Choroid plexus epithelial cell (primary cell): ENCODE results near the gene LY6G6D.
A peak's percentile ranks its signal among the peaks of the same experiment; 100 is the strongest.
"Not testable (repeated sequence)": the region's sequence is repeated elsewhere in the genome, so short reads cannot be mapped to it uniquely, and the experiment has no call there.

Experiments used
- DNase-seq: peaks from one replicate; pipeline ENCODE4 v3.0.0-alpha.2; 2010; ENCODE audit warnings: low read depth
- H3K4me3 ChIP-seq: 2 replicates; pipeline ENCODE4 v1.5.1; 2011; ENCODE audit warnings: low read depth, mild to moderate bottlenecking, control low read depth, low read length, moderate library complexity
- TF ChIP-seq, protein P1 (sequence below): conservative IDR thresholded peaks from 2 replicates; pipeline ENCODE4 v1.5.1; 2011; ENCODE audit warnings: low read depth, mild to moderate bottlenecking, control low read depth, inconsistent platforms, low read length, moderate library complexity

The LY6G6D gene

DNA sequence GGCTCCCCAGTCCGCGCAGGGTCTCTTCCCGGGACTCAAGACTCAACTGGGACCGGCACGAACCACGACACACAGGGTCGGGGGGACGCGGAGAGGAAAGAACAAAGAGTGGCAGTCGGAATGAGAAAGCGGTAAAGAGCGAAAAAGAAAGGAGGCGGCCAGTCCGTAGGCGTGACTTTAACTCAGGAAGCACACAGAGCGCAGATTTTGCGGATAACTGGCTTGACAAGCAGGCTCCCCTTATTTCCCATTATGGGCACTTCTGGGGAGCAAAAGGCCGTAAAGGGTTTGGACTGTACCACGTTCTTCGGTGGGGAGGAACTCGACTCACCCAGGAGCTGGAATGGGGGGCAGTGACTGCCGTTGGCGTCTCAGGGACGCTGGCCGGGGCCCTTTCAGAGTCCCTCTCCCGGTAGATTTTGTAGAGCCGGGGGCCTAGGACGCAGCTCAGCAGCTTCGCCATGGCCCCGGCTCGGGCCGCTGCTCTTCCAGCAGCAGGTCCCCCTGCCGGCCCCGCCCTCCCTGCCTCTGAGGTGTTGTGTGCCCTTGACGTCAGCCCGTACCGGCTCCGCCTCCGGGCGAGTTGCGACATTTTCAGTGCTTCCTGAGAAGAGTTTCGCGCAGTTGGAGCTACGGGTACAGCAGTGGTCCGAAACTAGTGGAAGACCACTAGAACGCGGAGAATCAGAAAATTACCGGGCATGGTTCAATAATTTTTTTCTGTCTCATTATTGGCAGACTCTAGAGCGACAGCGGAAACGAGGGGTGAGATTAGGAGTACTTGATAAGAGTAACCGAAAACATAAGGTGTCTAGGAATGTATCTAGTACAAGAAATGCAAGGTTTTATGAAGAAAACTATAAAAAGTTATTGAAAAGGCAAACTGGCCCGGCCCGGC, 12.1 kb upstream of the LY6G6D start, which contains the start of gene ABHD16A:
ABHD16A (minus strand) TSS at position 506 of the 898 bp plus-strand sequence; CDS start at position 463, 43 bp downstream.
- DNase-seq = peak; percentile 99
- H3K4me3 ChIP-seq = peak within 1 kb of the TSS; percentile 78

GRCh38 chr6:31705931-31706330, 9.2 kb upstream of the LY6G6D start:
- TF ChIP-seq, protein P1, sequence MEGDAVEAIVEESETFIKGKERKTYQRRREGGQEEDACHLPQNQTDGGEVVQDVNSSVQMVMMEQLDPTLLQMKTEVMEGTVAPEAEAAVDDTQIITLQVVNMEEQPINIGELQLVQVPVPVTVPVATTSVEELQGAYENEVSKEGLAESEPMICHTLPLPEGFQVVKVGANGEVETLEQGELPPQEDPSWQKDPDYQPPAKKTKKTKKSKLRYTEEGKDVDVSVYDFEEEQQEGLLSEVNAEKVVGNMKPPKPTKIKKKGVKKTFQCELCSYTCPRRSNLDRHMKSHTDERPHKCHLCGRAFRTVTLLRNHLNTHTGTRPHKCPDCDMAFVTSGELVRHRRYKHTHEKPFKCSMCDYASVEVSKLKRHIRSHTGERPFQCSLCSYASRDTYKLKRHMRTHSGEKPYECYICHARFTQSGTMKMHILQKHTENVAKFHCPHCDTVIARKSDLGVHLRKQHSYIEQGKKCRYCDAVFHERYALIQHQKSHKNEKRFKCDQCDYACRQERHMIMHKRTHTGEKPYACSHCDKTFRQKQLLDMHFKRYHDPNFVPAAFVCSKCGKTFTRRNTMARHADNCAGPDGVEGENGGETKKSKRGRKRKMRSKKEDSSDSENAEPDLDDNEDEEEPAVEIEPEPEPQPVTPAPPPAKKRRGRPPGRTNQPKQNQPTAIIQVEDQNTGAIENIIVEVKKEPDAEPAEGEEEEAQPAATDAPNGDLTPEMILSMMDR = no peak
- DNase-seq = no peak
- H3K4me3 ChIP-seq = no peak overlapping the region

More for the DNA sequence above, 12.1 kb upstream of the LY6G6D start, which contains the start of gene ABHD16A:
- TF ChIP-seq, protein P1 = no peak

DNA sequence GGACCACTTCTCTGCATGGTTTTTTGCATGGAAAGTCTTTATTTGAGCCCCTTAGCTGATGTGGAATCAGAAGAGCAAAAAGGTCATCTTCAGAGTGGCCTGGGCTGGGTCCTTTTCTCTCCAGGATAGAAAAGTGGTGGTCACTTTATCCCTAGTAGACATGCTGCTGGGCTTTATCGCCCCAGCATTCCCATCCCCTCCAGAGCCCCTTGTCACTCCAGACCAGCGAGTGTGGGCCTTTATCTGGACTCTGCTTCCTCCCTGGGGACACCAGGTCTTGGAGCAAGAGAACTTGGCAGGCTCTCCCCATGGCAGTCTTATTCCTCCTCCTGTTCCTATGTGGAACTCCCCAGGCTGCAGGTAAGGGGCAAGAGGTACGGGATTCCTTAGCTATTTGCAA, 8.5 kb upstream of the LY6G6D start, which contains the start of gene LY6G6F:
LY6G6F (plus strand) TSS at position 268 of the 400 bp plus-strand sequence; CDS start at position 309, 41 bp downstream.
- DNase-seq = no peak
- TF ChIP-seq, protein P1 = no peak
- no peak within 1 kb of the TSS for H3K4me3 ChIP-seq

- no peak for DNase-seq
- TF ChIP-seq, protein P1 = no peak
- no peak overlapping the region for H3K4me3 ChIP-seq
Observed at GRCh38 chr6:31707701-31708100, 7.4 kb upstream of the LY6G6D start.

DNA sequence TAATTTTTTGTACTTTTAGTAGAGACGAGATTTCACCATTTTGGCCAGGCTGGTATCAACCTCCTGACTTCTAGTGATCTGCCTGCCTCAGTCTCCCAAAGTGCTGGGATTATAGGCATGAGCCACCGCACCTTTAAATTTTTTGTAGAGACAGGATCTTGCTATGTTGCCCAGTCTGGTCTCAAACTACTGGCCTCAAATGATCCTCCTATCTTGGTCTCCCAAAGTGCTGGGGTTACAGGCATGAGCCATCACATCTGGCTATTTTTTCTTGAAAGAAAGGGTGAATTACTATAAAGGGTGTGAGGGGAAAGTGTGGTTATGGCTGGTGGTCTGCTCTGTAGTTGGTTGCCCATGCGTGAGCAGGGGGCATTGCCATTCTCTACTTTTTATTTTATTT, 6.9 kb upstream of the LY6G6D start:
- DNase-seq = no peak
- H3K4me3 ChIP-seq = no peak overlapping the region
- TF ChIP-seq, protein P1 = no peak

DNA sequence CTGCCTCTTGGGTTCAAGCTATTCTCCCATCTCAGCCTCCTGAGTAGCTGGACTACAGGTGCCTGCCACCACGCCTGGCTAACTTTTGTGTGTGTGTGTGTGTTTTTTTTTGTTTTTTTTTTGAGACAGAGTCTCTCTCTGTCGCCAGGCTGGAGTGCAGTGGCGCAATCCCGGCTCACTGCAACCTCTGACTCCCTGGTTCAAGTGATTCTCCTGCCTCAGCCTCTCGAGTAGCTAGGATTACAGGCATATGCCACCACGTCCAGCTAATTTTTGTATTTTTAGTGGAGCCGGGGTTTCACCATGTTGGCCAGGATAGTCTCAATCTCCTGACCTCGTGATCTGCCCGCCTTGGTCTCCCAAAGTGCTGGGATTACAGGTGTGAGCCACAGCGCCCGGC, 6.0 kb upstream of the LY6G6D start:
- not testable (repeated sequence) for DNase-seq, H3K4me3 ChIP-seq

DNA sequence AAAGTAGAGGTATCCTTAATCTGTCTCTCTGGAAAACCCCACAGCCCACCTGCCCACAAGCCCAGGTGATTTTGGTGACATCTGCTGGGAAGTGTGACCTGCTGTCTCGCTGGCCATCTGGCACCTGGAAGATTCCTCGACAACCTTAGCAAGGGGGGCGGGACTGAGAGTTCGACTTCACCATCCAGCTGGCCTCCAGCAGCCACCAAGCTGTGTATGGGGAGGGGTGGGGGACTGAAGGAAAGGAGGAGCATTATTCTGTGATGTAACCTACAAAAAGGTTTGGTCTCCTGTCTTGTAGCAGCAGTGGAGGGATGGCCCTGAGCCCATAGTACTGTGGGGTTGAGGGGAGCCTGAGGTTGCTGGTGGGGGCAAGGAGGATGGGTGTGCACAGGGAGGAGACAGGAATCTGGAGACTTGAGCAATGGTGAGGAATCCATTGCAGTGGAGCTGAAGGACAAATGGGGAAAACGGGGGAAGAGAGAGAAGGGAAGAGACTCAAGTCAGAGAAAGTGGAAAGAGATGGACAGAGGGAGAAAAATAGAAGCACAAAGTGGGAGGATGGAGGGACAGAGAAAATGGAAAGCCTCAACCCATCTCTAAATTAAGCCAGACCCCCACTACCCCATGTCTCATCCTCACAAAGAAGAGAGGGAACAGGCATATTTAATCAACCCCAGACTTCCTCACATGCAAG, 4.5 kb upstream of the LY6G6D start:
- no peak for DNase-seq
- TF ChIP-seq, protein P1 = no peak
- no peak overlapping the region for H3K4me3 ChIP-seq
